Measurements from ENCODE around the gene SCMH1.

- peak in 1 of 2 donors; percentile 30 for TF ChIP-seq POLR2AphosphoS5 (IDR thresholded peaks at IDR 0.05)
- TF ChIP-seq CTCF (IDR thresholded peaks at IDR 0.05): no peak
- peak in 1 of 4 donors; percentile 52 for TF ChIP-seq POLR2A (IDR thresholded peaks at IDR 0.05)
Observed at GRCh38 chr1:41241749-41242341, at the start of gene SCMH1.

All from upper lobe of left lung (tissue), 4 donors.